ENCODE measurements around the gene ZNF507. TPM values are rescaled to one million over a fixed set of nuclear protein-coding genes. Genes with fewer than 3 reads are reported as not detected.

ZNF507 gene
- total RNA-seq: 12.9 and 16.6 TPM in 2 replicates

DNA sequence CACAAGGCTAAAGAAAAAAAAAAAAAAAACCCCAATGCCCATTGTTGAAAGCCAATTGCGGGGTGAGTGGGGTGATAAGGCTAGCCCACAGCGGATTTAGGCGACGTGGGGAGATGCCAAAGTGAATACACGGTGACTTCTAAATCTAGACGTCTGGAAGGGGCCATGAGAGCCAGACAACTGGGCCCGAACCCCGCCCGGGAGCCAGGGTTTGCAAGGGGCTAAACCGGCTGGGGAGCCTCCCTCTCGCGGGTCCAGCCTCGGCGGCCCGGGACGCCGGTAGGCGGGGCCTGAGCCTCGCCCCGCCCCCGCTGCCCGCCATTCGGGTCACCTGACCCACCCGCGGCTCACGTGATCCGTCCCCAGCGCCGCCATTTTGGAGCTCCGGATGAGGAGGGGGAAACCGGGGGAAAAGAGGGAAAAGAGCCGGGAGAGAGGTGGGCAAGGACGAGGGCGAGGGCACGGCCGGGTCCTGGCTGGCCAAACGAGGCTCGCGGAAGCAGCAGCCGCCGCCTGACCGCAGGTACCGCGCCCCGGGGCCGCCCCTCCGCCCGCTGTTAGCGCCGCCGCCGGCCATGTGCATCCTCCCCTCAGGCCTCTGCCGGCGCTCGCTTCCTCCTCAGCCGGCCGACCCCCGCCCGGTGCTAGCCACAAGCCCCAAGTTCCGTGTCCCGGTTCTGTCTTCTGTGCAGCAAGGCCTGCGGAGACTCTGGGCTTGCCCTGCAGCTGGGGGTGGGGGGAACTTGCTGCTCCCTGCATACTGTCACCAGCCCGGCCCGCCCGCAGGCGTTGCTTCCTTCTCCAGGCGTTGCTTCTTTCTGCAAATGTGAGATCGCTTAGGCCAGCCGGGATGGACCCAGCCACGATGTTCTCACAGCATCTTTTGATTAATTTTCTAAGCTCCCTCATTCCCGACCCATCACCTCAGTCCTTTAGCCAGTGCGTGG lies at the start of gene ZNF507:
Gene ZNF507 (plus strand): TSS at position 350 of the 947 bp plus-strand sequence. CDS start 7,221 bp downstream, outside the sequence.
- no peak for DNase-seq (ENCODE audit: low read depth, low spot score)

DNA sequence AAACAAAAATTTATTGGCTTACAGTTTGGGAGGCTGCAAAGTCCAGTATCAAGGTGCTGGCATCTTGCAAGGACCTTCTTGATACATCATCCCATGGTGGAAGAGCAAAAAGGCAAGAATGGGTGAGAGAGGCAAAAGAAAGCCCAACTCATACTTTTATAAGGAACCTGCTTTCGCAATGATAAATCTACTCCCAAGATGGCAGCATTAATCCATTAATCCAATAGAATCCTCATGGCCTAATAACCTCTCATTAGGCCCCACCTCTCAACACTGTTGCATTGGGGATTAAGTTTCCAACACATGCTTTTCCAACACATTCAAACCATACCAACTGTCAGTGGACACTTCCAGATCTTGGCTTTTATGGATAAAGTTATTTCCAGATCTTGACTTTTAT lies 48.7 kb upstream of the ZNF507 start:
- DNase-seq (ENCODE audit: low read depth, low spot score): no peak

GRCh38 chr19:32302778-32303177 lies 42.6 kb upstream of the ZNF507 start:
- no peak for DNase-seq (ENCODE audit: low read depth, low spot score)

GRCh38 chr19:32303193-32303592 lies 42.2 kb upstream of the ZNF507 start:
- no peak for DNase-seq (ENCODE audit: low read depth, low spot score)

- DNase-seq (ENCODE audit: low read depth, low spot score): no peak
Observed at GRCh38 chr19:32307591-32307990, 37.8 kb upstream of the ZNF507 start.

GRCh38 chr19:32308431-32309077 lies 36.9 kb upstream of the ZNF507 start:
- no peak for DNase-seq (ENCODE audit: low read depth, low spot score)

- no peak for DNase-seq (ENCODE audit: low read depth, low spot score)
Observed at GRCh38 chr19:32309711-32310390, 35.6 kb upstream of the ZNF507 start.

DNA sequence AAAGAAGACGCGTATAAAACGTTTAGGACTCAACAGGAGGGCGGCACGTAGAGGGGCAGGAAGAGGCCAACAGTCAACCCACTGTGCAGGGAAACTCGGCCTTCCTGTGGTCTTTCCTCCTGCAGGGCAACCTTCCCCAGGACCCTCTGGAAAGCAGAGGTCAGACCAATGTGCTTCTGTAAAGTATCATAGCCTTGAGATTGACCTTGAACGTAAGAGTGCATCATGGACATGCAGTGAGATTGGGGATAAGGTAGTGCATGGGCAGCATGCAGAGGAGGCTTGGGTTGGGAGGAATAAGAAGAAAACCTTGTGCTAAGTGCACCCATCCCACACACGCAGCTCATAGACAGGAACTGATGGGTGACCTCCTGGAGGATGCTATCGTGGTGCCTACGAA lies 34.0 kb upstream of the ZNF507 start:
- no peak for DNase-seq (ENCODE audit: low read depth, low spot score)

GRCh38 chr19:32313569-32314265 lies 31.7 kb upstream of the ZNF507 start:
- no peak for DNase-seq (ENCODE audit: low read depth, low spot score)

- no peak for DNase-seq (ENCODE audit: low read depth, low spot score)
Observed at GRCh38 chr19:32316034-32316433, 29.4 kb upstream of the ZNF507 start.

GRCh38 chr19:32317086-32317485 lies 28.3 kb upstream of the ZNF507 start:
- DNase-seq (ENCODE audit: low read depth, low spot score): no peak

DNA sequence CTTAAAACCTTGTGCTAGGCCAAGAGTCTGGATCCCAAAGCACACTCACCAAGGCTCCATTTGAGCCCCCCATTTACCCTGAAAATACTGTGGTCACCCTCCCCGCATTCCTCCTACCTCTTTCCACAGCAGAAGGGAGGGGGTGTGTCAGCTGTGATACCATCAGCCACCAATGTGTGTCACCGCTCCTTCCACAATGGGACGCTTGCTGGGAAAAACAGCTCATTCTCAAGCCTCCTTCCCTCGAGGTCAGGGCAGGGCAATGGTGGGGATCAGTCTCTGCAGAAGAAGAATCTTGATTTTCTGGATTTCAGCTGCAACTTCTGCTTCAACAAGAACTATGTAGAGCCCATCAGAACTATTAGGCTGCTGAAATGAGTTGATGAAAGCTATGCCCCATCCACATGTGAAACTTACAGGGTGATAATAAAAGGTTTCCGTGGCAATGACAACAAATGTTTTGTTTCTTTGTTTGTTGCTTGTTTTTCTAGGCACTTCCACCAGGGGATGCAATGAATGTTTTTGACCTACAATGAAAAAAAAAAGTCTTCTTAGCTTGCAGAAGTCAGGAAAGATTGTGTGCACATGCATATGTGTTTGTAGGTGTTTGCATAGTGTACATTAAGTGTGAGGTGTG lies 26.4 kb upstream of the ZNF507 start:
- DNase-seq (ENCODE audit: low read depth, low spot score): no peak

- DNase-seq (ENCODE audit: low read depth, low spot score): no peak
Observed at GRCh38 chr19:32322541-32322940, 22.9 kb upstream of the ZNF507 start.

GRCh38 chr19:32324631-32325285 lies 20.7 kb upstream of the ZNF507 start:
- no peak for DNase-seq (ENCODE audit: low read depth, low spot score)

DNA sequence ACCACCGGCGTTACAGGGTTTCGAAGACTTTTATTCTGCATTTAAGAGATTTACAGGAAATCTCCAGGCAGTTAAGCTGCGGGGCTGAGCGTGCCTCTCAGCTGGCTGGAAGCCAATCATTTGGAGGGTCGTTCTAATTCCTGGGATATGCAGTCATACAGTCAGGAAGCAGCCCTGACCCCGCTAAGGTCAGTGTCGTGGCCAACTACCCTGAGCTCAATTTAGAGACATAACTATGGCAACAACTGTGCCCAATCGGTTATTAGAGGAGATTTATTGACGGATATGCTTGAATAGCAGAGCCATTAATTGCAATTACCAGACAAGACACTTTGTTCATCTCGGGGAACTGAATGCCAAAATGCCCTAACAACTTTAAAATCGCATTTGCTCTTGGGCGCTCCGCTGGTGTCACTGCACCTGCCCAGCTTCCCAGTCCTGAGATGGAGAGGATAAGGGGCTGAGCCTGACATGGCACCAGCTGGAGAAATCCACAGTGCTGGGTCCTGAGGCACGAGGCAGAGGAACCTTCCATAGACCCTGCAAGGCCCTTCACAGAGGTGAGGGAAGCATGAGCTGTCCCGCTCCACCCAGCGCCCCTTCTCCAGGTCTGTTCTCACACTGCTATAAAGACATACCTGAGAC lies 15.1 kb upstream of the ZNF507 start:
- DNase-seq (ENCODE audit: low read depth, low spot score): no peak

DNA sequence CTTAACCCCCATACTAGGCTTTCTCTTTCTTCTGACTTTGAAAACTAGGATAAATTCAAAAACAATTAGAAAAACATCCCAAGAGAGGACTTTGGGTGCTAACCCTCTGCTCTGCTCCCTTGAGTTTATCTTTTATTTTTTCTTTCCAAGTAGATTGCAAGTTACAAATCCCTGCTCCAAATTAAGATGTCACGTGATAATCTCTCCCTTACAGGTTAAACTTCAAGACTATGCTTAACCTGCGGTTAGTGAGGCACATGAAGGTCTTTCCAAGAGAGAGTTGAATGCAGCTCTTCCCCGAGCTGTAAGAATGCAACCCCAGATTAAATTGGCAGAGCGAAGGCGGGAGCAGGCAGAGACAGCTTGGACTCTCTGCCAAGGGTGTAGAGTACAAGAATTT lies 12.2 kb upstream of the ZNF507 start:
- no peak for DNase-seq (ENCODE audit: low read depth, low spot score)

GRCh38 chr19:32336259-32337083 lies 8.9 kb upstream of the ZNF507 start:
- DNase-seq (ENCODE audit: low read depth, low spot score): no peak

DNA sequence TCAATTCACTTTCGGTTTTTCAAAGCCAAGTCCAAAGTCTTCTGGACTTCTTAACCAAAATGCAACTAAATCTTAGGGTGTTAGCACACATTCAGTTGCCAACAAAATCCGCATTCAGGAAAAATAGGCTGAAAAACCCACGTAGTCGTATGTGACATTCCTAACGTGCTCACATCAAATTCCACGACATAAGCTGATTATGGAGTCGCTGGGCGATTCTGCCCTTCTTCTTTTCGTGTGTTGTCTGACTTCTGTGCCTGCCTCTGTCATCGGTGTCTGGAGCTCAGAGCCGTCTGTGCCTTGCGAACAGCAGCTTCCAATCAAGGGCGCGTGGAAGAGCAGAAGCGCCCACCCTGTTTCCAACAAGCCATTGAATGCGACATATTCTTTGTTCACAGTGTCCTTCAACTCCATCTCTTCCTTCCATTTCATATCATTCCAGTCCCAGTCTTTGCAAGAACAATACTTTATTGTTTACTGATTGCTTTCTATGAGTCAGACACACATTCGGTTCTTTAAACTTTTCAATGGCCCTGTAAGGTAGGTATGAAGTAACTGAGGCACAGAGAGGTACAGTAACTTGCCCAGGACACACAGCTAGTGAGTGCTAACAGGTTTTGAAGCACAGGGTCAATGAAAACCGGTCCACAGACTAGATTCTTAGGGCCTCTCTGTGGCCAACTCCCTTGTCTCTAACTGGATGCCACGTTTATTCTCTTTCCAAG lies 8.2 kb upstream of the ZNF507 start:
- no peak for DNase-seq (ENCODE audit: low read depth, low spot score)

All from pulmonary artery endothelial cell (primary cell).